PC-3 (cell line): ENCODE data around the gene CHGA. TPM values are rescaled to one million over a fixed set of nuclear protein-coding genes. Genes with fewer than 3 reads are reported as not detected.

Experiments
- ATAC-seq: fragments of 200-7000 bp; cut with Tn5 transposase; 2 replicates; pipeline ENCODE4 v1.9.1; 2020; ENCODE audit warnings: mild to moderate bottlenecking, moderate library complexity
- BruUV-seq: library from RNA; stranded (reverse); fragments of 400-500 nt; replicated peaks from 2 replicates; lab custom pipeline; 2021; lab: Mats Ljungman, UMichigan
- CTCF ChIA-PET: fragments of 300-600 bp; sonication (Branson Sonifier 250); formaldehyde crosslinking; loops from one replicate; lab custom pipeline; 2022; ENCODE audit warnings: antibody characterized with exemption; lab: Charles Lee
- POLR2A ChIA-PET: fragments of 300-600 bp; sonication (Branson Sonifier 250); formaldehyde crosslinking; loops from one replicate; lab custom pipeline; 2022; ENCODE audit warnings: antibody characterized with exemption; ENCODE audit not compliant: unreplicated experiment; lab: Charles Lee
- DNase-seq: peaks from one replicate; pipeline ENCODE4 v3.0.0-alpha.2; 2015
- H2AFZ ChIP-seq: fragments of 300-600 bp; sonication (generic); 2 replicates; pipeline ENCODE4 v1.6.0; 2016; ENCODE audit warnings: antibody characterized with exemption, low read length
- H3F3A ChIP-seq: fragments of 300-600 bp; sonication (generic); one replicate; pipeline ENCODE4 v1.6.0; 2017; ENCODE audit warnings: antibody characterized with exemption, low read length, control low read depth, mild to moderate bottlenecking; ENCODE audit not compliant: unreplicated experiment
- H3K27ac ChIP-seq: fragments of 300-600 bp; sonication (generic); 2 replicates; pipeline ENCODE4 v1.5.1; 2016; ENCODE audit warnings: mild to moderate bottlenecking, low read length
- H3K27me3 ChIP-seq: fragments of 300-600 bp; sonication (generic); 2 replicates; pipeline ENCODE4 v1.6.1; 2016; ENCODE audit warnings: low read length, mixed read lengths
- H3K36me3 ChIP-seq: fragments of 300-600 bp; sonication (generic); 2 replicates; pipeline ENCODE4 v1.6.1; 2016; ENCODE audit warnings: low read depth, mixed run types, low read length, mixed read lengths
- H3K4me1 ChIP-seq: fragments of 300-600 bp; sonication (generic); 2 replicates; pipeline ENCODE4 v1.5.1; 2016; ENCODE audit warnings: low read length; ENCODE audit not compliant: insufficient read depth
- H3K4me2 ChIP-seq: fragments of 300-600 bp; sonication (generic); 2 replicates; pipeline ENCODE4 v1.6.0; 2016; ENCODE audit warnings: low read length
- H3K4me3 ChIP-seq: fragments of 300-600 bp; sonication (generic); 2 replicates; pipeline ENCODE4 v1.5.1; 2016; ENCODE audit warnings: mild to moderate bottlenecking, low read length, mixed read lengths
- H3K79me2 ChIP-seq: fragments of 300-600 bp; sonication (generic); 2 replicates; pipeline ENCODE4 v1.6.1; 2017; ENCODE audit warnings: low read length, mixed read lengths
- H3K9ac ChIP-seq: fragments of 300-600 bp; sonication (generic); 2 replicates; pipeline ENCODE4 v1.6.0; 2016; ENCODE audit warnings: mild to moderate bottlenecking, low read length
- H3K9me2 ChIP-seq: fragments of 300-600 bp; sonication (generic); replicated peaks from 2 replicates; pipeline ENCODE4 v1.6.1; 2016; ENCODE audit warnings: mixed run types, low read length, mixed read lengths
- H3K9me3 ChIP-seq: fragments of 300-600 bp; sonication (generic); 2 replicates; pipeline ENCODE4 v1.6.1; 2016; ENCODE audit warnings: low read length, mixed read lengths
- H4K20me1 ChIP-seq: fragments of 300-600 bp; sonication (generic); 2 replicates; pipeline ENCODE4 v1.6.1; 2016; ENCODE audit warnings: low read length, mixed read lengths
- CTCF ChIP-seq: fragments of 300-600 bp; sonication (generic); conservative IDR thresholded peaks from 2 replicates; pipeline ENCODE4 v1.5.1; 2017; ENCODE audit warnings: antibody characterized with exemption, low read depth, mild to moderate bottlenecking, low read length
- EZH2 ChIP-seq: fragments of 300-600 bp; sonication (generic); IDR thresholded peaks from one replicate; pipeline ENCODE4 v1.6.1; 2017; ENCODE audit warnings: antibody characterized with exemption, mild to moderate bottlenecking, low read length; ENCODE audit not compliant: unreplicated experiment
- EZH2phosphoT487 ChIP-seq: fragments of 300-600 bp; sonication (generic); IDR thresholded peaks from 2 replicates; pipeline ENCODE4 v1.6.1; 2018; ENCODE audit warnings: mild to moderate bottlenecking, antibody characterized with exemption, low read length, borderline replicate concordance
- intact Hi-C: fragments of 100-400 bp; cut with micrococcal nuclease; formaldehyde crosslinking; loops from 2 replicates; pipeline ENCODE4 v1.9.0; 2023
- total RNA-seq: library from RNA; depleted of rRNA; stranded (reverse); fragments of >200 nt; gene quantifications from 2 replicates; pipeline ENCODE4 v1.2.3, GENCODE V29; 2014

Gene CHGA
- total RNA-seq, 1 experiment from 2014 or later = not detected

GRCh38 chr14:92902726-92903125, 20.2 kb upstream of the CHGA start:
- H3K27me3 ChIP-seq = peaks cover 46% of the 10 kb centered on the region
- no peak overlapping the region for H3K4me2 ChIP-seq
- no peak overlapping the region for H2AFZ ChIP-seq
- TF ChIP-seq EZH2phosphoT487 (no peak), EZH2 (no peak), CTCF (no peak)
- H3K4me1 ChIP-seq = 0 out of 2 replicates have a peak, but pooled peaks cover 3% of the 10 kb centered on the region
- intact Hi-C loops = no loop called here
- H3K27ac ChIP-seq = no peak overlapping the region
- H3K4me3 ChIP-seq = no peak overlapping the region
- H4K20me1 ChIP-seq = no peaks in the 10 kb centered on the region
- CTCF ChIA-PET = no interaction called here
- BruUV-seq = no TSS peak
- POLR2A ChIA-PET = no interaction called here
- no peaks in the 10 kb centered on the region for H3K79me2 ChIP-seq
- DNase-seq (no peak), ATAC-seq (no peak)
- H3F3A ChIP-seq = no peaks in the 10 kb centered on the region
- no peaks in the 10 kb centered on the region for H3K36me3 ChIP-seq
- no peaks in the 10 kb centered on the region for H3K9me3 ChIP-seq
- H3K9ac ChIP-seq = no peak overlapping the region
- H3K9me2 ChIP-seq = no peaks in the 10 kb centered on the region

GRCh38 chr14:92903359-92903758, 19.6 kb upstream of the CHGA start:
- TF ChIP-seq EZH2 (no peak), EZH2phosphoT487 (no peak), CTCF (no peak)
- DNase-seq (no peak), ATAC-seq (no peak)
- ChIA-PET CTCF (no interaction called here), POLR2A (no interaction called here)
- Histone ChIP-seq H3K4me3 (no peak overlapping the region), H3K9ac (no peak overlapping the region), H4K20me1 (no peaks in the 10 kb centered on the region), H3K79me2 (no peaks in the 10 kb centered on the region), H3F3A (no peaks in the 10 kb centered on the region), H3K9me3 (no peaks in the 10 kb centered on the region), H3K9me2 (no peaks in the 10 kb centered on the region), H3K27ac (no peak overlapping the region), H3K4me2 (no peak overlapping the region), H2AFZ (no peak overlapping the region), H3K27me3 (peaks cover 46% of the 10 kb centered on the region), H3K4me1 (0 out of 2 replicates have a peak, but pooled peaks cover 3% of the 10 kb centered on the region), H3K36me3 (no peaks in the 10 kb centered on the region)
- intact Hi-C loops = no loop called here
- no TSS peak for BruUV-seq

GRCh38 chr14:92905667-92906066, 17.3 kb upstream of the CHGA start:
- ChIA-PET CTCF (no interaction called here), POLR2A (no interaction called here)
- Histone ChIP-seq H2AFZ (no peak overlapping the region), H3K27me3 (peaks cover 46% of the 10 kb centered on the region), H3K4me2 (no peak overlapping the region), H3K9me2 (no peaks in the 10 kb centered on the region), H3K27ac (no peak overlapping the region), H3K4me3 (no peak overlapping the region), H3K36me3 (no peaks in the 10 kb centered on the region), H3K4me1 (no peaks in the 10 kb centered on the region), H3K9me3 (no peaks in the 10 kb centered on the region), H3K79me2 (no peaks in the 10 kb centered on the region), H3F3A (no peaks in the 10 kb centered on the region), H4K20me1 (no peaks in the 10 kb centered on the region), H3K9ac (no peak overlapping the region)
- ATAC-seq (no peak), DNase-seq (no peak)
- TF ChIP-seq EZH2phosphoT487 (no peak), EZH2 (no peak), CTCF (no peak)
- no TSS peak for BruUV-seq
- intact Hi-C loops = no loop called here
